ENCODE measurements around the gene PCDHGC5. TPM values are rescaled to one million over a fixed set of nuclear protein-coding genes. Genes with fewer than 3 reads are reported as not detected.

The PCDHGC5 gene
- total and polyA plus RNA-seq, 4 experiments from 2014 or later = not detected

GRCh38 chr5:141523991-141524390 lies 35.1 kb downstream of the PCDHGC5 start:
- DNase-seq = no peak
- Histone ChIP-seq H3K4me1 (ENCODE audit: insufficient read depth, low read length) (peaks cover 15% of the 10 kb centered on the region), H3K9me3 (ENCODE audit: control insufficient read depth in 1 of 2, low read length in 2 of 2) (no peaks in the 10 kb centered on the region), H3K4me3 (ENCODE audit: low read length in 2 of 2) (no peak overlapping the region), H3K36me3 (ENCODE audit: insufficient read depth, low read length) (peaks cover 92% of the 10 kb centered on the region), H3K27me3 (ENCODE audit: insufficient read depth, low read length) (no peaks in the 10 kb centered on the region), H3K27ac (ENCODE audit: low read depth, low read length) (no peak overlapping the region)
- no peaks in the 10 kb centered on the region for H3K9me3 Mint-ChIP-seq
- CTCF ChIA-PET (ENCODE audit: partially characterized antibody) = interaction anchor here (0.6 to 10.2 kb wide), 26 partner anchors 11 to 337 kb away, joined by 3 to 144 read pairs (median 6); partner anchors contain the start of genes PCDHB9, PCDHGA1, PCDHGA10 and PCDHGA11
- POLR2A ChIA-PET (ENCODE audit: partially characterized antibody) = interaction anchor here (1.5 to 1.8 kb wide), 2 partner anchors 10 to 203 kb away, joined by 5 to 12 read pairs; partner anchors contain the start of gene TAF7
- intact Hi-C loops (cut with micrococcal nuclease) = loop anchor here (1.0 to 2.0 kb wide), 4 partner anchors 11 to 204 kb away; partner anchors contain the start of gene TAF7
- no peaks in the 10 kb centered on the region for H3K27me3 Mint-ChIP-seq
- H3K4me1 Mint-ChIP-seq = peaks cover 9 to 28% (median 21%) of the 10 kb centered on the region in 4 donors
- no peak overlapping the region for H3K4me3 Mint-ChIP-seq
- H3K36me3 Mint-ChIP-seq = peaks cover 42 to 82% of the 10 kb centered on the region in 2 donors
- peak overlapping the region in 2 of 7 donors; percentile 29 to 57 for H3K27ac Mint-ChIP-seq

- Histone ChIP-seq H3K36me3 (ENCODE audit: insufficient read depth, low read length) (peaks cover 91% of the 10 kb centered on the region), H3K27ac (ENCODE audit: low read depth, low read length) (no peak overlapping the region), H3K4me1 (ENCODE audit: insufficient read depth, low read length) (peaks cover 15% of the 10 kb centered on the region), H3K9me3 (ENCODE audit: control insufficient read depth in 1 of 2, low read length in 2 of 2) (no peaks in the 10 kb centered on the region), H3K4me3 (ENCODE audit: low read length in 2 of 2) (no peak overlapping the region), H3K27me3 (ENCODE audit: insufficient read depth, low read length) (no peaks in the 10 kb centered on the region)
- H3K4me1 Mint-ChIP-seq = peaks cover 11 to 28% (median 21%) of the 10 kb centered on the region in 4 donors
- H3K36me3 Mint-ChIP-seq = peaks cover 33 to 75% of the 10 kb centered on the region in 2 donors
- intact Hi-C loops (cut with micrococcal nuclease) = loop anchor here (1.0 to 2.0 kb wide), 4 partner anchors 12 to 205 kb away; partner anchors contain the start of gene TAF7
- ChIA-PET CTCF (ENCODE audit: partially characterized antibody) (interaction anchor here (0.6 to 10.2 kb wide), 26 partner anchors 11 to 205 kb away, joined by 3 to 144 read pairs (median 6); partner anchors contain the start of genes PCDHGA1, PCDHGA10, PCDHGA11 and PCDHGA12), POLR2A (ENCODE audit: partially characterized antibody) (interaction anchor here (1.5 to 1.8 kb wide), 2 partner anchors 11 to 204 kb away, joined by 5 to 12 read pairs; partner anchors contain the start of gene TAF7)
- peak overlapping the region in 5 of 7 donors; percentile 26 to 72 (median 57) for H3K27ac Mint-ChIP-seq
- DNase-seq = peak; percentile 46 to 62 (median 51)
- H3K4me3 Mint-ChIP-seq = no peak overlapping the region
- H3K27me3 Mint-ChIP-seq = no peaks in the 10 kb centered on the region
- H3K9me3 Mint-ChIP-seq = no peaks in the 10 kb centered on the region
Measured at GRCh38 chr5:141524604-141525597, 36.0 kb downstream of the PCDHGC5 start.

GRCh38 chr5:141525653-141526052 lies 36.8 kb downstream of the PCDHGC5 start:
- Histone ChIP-seq H3K27me3 (ENCODE audit: insufficient read depth, low read length) (no peaks in the 10 kb centered on the region), H3K36me3 (ENCODE audit: insufficient read depth, low read length) (peaks cover 91% of the 10 kb centered on the region), H3K4me3 (ENCODE audit: low read length in 2 of 2) (no peak overlapping the region), H3K9me3 (ENCODE audit: control insufficient read depth in 1 of 2, low read length in 2 of 2) (no peaks in the 10 kb centered on the region), H3K27ac (ENCODE audit: low read depth, low read length) (no peak overlapping the region), H3K4me1 (ENCODE audit: insufficient read depth, low read length) (peaks cover 15% of the 10 kb centered on the region)
- ChIA-PET CTCF (ENCODE audit: partially characterized antibody) (interaction anchor here (1.0 to 10.2 kb wide), 8 partner anchors 10 to 207 kb away, joined by 3 to 144 read pairs (median 7); partner anchors contain the start of genes PCDHGB3 and PCDHGB7), POLR2A (ENCODE audit: partially characterized antibody) (no interaction called here)
- no peak overlapping the region for H3K4me3 Mint-ChIP-seq
- peak overlapping the region in 2 of 7 donors; percentile 42 to 72 for H3K27ac Mint-ChIP-seq
- H3K36me3 Mint-ChIP-seq = peaks cover 25 to 67% of the 10 kb centered on the region in 2 donors
- no peak for DNase-seq
- intact Hi-C loops (cut with micrococcal nuclease) = loop anchor here (2.0 kb wide), 1 partner anchor 23 kb away; no protein-coding TSS in a partner anchor
- no peaks in the 10 kb centered on the region for H3K9me3 Mint-ChIP-seq
- H3K27me3 Mint-ChIP-seq = no peaks in the 10 kb centered on the region
- peaks cover 11 to 28% (median 21%) of the 10 kb centered on the region in 4 donors for H3K4me1 Mint-ChIP-seq

- peaks cover 10 to 56% of the 10 kb centered on the region in 2 donors for H3K36me3 Mint-ChIP-seq
Measured at GRCh38 chr5:141527426-141527825, 38.5 kb downstream of the PCDHGC5 start.

GRCh38 chr5:141528291-141528984 lies 39.6 kb downstream of the PCDHGC5 start:
- H3K4me3 Mint-ChIP-seq = no peak overlapping the region
- H3K9me3 Mint-ChIP-seq = no peaks in the 10 kb centered on the region
- Histone ChIP-seq H3K36me3 (ENCODE audit: insufficient read depth, low read length) (peaks cover 84% of the 10 kb centered on the region), H3K27ac (ENCODE audit: low read depth, low read length) (no peak overlapping the region), H3K4me3 (ENCODE audit: low read length in 2 of 2) (no peak overlapping the region), H3K9me3 (ENCODE audit: control insufficient read depth in 1 of 2, low read length in 2 of 2) (no peaks in the 10 kb centered on the region), H3K27me3 (ENCODE audit: insufficient read depth, low read length) (no peaks in the 10 kb centered on the region), H3K4me1 (ENCODE audit: insufficient read depth, low read length) (peaks cover under 1% of the 10 kb centered on the region)
- peaks cover 0 to 51% of the 10 kb centered on the region in 2 donors for H3K36me3 Mint-ChIP-seq
- ChIA-PET POLR2A (ENCODE audit: partially characterized antibody) (no interaction called here), CTCF (ENCODE audit: partially characterized antibody) (interaction anchor here (0.9 to 10.2 kb wide), 10 partner anchors 9 to 210 kb away, joined by 3 to 144 read pairs (median 4); partner anchors contain the start of gene PCDHGA10)
- H3K4me1 Mint-ChIP-seq = peaks cover 7 to 17% (median 14%) of the 10 kb centered on the region in 4 donors
- peak overlapping the region; percentile 3 to 81 (median 53) for H3K27ac Mint-ChIP-seq
- intact Hi-C loops (cut with micrococcal nuclease) = no loop called here
- no peaks in the 10 kb centered on the region for H3K27me3 Mint-ChIP-seq
- no peak for DNase-seq

More at GRCh38 chr5:141527426-141527825, 38.5 kb downstream of the PCDHGC5 start:
- Mint-ChIP-seq H3K9me3 (no peaks in the 10 kb centered on the region), H3K27me3 (no peaks in the 10 kb centered on the region), H3K4me1 (peaks cover 7 to 26% (median 16%) of the 10 kb centered on the region in 4 donors), H3K27ac (peak overlapping the region in 2 of 7 donors; percentile 69 to 76), H3K4me3 (no peak overlapping the region)
- H3K27ac ChIP-seq (ENCODE audit: low read depth, low read length) = no peak overlapping the region
- H3K4me3 ChIP-seq (ENCODE audit: low read length in 2 of 2) = no peak overlapping the region
- H3K36me3 ChIP-seq (ENCODE audit: insufficient read depth, low read length) = peaks cover 84% of the 10 kb centered on the region
- POLR2A ChIA-PET (ENCODE audit: partially characterized antibody) = interaction anchor here (1.1 kb wide), 1 partner anchor 13 kb away, joined by 3 read pairs; no protein-coding TSS in a partner anchor
- CTCF ChIA-PET (ENCODE audit: partially characterized antibody) = interaction anchor here (0.5 to 10.2 kb wide), 9 partner anchors 14 to 1922 kb away, joined by 3 to 144 read pairs (median 5); partner anchors contain the start of genes PCDHGA1 and PCDHGA10
- H3K9me3 ChIP-seq (ENCODE audit: control insufficient read depth in 1 of 2, low read length in 2 of 2) = no peaks in the 10 kb centered on the region
- intact Hi-C loops (cut with micrococcal nuclease) = no loop called here
- H3K4me1 ChIP-seq (ENCODE audit: insufficient read depth, low read length) = peaks cover 11% of the 10 kb centered on the region
- no peak for DNase-seq
- no peaks in the 10 kb centered on the region for H3K27me3 ChIP-seq (ENCODE audit: insufficient read depth, low read length)

- Histone ChIP-seq H3K4me1 (ENCODE audit: insufficient read depth, low read length) (no peaks in the 10 kb centered on the region), H3K4me3 (ENCODE audit: low read length in 2 of 2) (no peak overlapping the region), H3K27ac (ENCODE audit: low read depth, low read length) (no peak overlapping the region), H3K27me3 (ENCODE audit: insufficient read depth, low read length) (no peaks in the 10 kb centered on the region), H3K9me3 (ENCODE audit: control insufficient read depth in 1 of 2, low read length in 2 of 2) (no peaks in the 10 kb centered on the region), H3K36me3 (ENCODE audit: insufficient read depth, low read length) (peaks cover 84% of the 10 kb centered on the region)
- Mint-ChIP-seq H3K36me3 (peaks cover 1 to 48% of the 10 kb centered on the region in 2 donors), H3K9me3 (no peaks in the 10 kb centered on the region), H3K4me3 (no peak overlapping the region), H3K27me3 (no peaks in the 10 kb centered on the region), H3K27ac (peak overlapping the region; percentile 3 to 81 (median 53)), H3K4me1 (peaks cover 7 to 17% (median 15%) of the 10 kb centered on the region in 4 donors)
- no peak for DNase-seq
- intact Hi-C loops (cut with micrococcal nuclease) = no loop called here
- CTCF ChIA-PET (ENCODE audit: partially characterized antibody) = interaction anchor here (0.9 to 10.2 kb wide), 7 partner anchors 9 to 116 kb away, joined by 3 to 144 read pairs (median 4); partner anchors contain the start of gene PCDHGA10
- POLR2A ChIA-PET (ENCODE audit: partially characterized antibody) = no interaction called here
Measured at GRCh38 chr5:141529002-141529401, 40.1 kb downstream of the PCDHGC5 start.
